Central memory CD4-positive, alpha-beta T cell (primary cell): ENCODE measurements around the gene RXFP3.
A peak's percentile ranks its signal among the peaks of the same experiment; 100 is the strongest.
"Not testable (repeated sequence)": the region's sequence is repeated elsewhere in the genome, so short reads cannot be mapped to it uniquely, and the experiment has no call there.

Source experiments
- DNase-seq: peaks from one replicate; pipeline ENCODE4 v3.0.0; 2022
- total RNA-seq, 3 experiments: gene quantifications; one replicate each; lab custom pipeline; 2026; lab: John Stamatoyannopoulos, UW

Gene RXFP3
- 0 to 0.04 (median 0) reads per million in 3 experiments for total RNA-seq

- no peak for DNase-seq
These were observed at the start of gene RXFP3 for GRCh38 chr5:33936381-33937016. RXFP3 (plus strand) TSS chr5:33936386; CDS start chr5:33936741, 355 bp downstream.

- no peak for DNase-seq
These were observed 48.9 kb upstream of the RXFP3 start for GRCh38 chr5:33887268-33887667.

GRCh38 chr5:33888587-33888986 is 47.6 kb upstream of the RXFP3 start:
- DNase-seq: no peak

GRCh38 chr5:33890131-33891032 is 45.8 kb upstream of the RXFP3 start:
- DNase-seq: no peak

- DNase-seq: no peak
These were observed 44.8 kb upstream of the RXFP3 start for GRCh38 chr5:33891446-33891787.

GRCh38 chr5:33891788-33892619 is 44.2 kb upstream of the RXFP3 start, which contains the start of gene ADAMTS12:
ADAMTS12 (minus strand) TSS chr5:33891990; CDS start chr5:33891856, 134 bp downstream.
- no peak for DNase-seq

- DNase-seq: no peak
These were observed 43.5 kb upstream of the RXFP3 start for GRCh38 chr5:33892620-33893137.

GRCh38 chr5:33894566-33894965 is 41.6 kb upstream of the RXFP3 start:
- no peak for DNase-seq

- no peak for DNase-seq
These were observed 35.0 kb upstream of the RXFP3 start for GRCh38 chr5:33901156-33901555.

- DNase-seq: no peak
These were observed 33.1 kb upstream of the RXFP3 start for GRCh38 chr5:33903118-33903517.

GRCh38 chr5:33905381-33905780 is 30.8 kb upstream of the RXFP3 start:
- no peak for DNase-seq

- not testable (repeated sequence) for DNase-seq
These were observed 29.9 kb upstream of the RXFP3 start for GRCh38 chr5:33906248-33906647.

- not testable (repeated sequence) for DNase-seq
These were observed 21.3 kb upstream of the RXFP3 start for GRCh38 chr5:33914844-33915243.

GRCh38 chr5:33921002-33921401 is 15.2 kb upstream of the RXFP3 start:
- DNase-seq: no peak

- no peak for DNase-seq
These were observed 10.9 kb upstream of the RXFP3 start for GRCh38 chr5:33925278-33925677.

- DNase-seq: no peak
These were observed 8.5 kb upstream of the RXFP3 start for GRCh38 chr5:33927685-33928084.

GRCh38 chr5:33928283-33928682 is 7.9 kb upstream of the RXFP3 start:
- DNase-seq: no peak

- DNase-seq: no peak
These were observed 6.1 kb upstream of the RXFP3 start for GRCh38 chr5:33929925-33930690.

- DNase-seq: no peak
These were observed 5.0 kb upstream of the RXFP3 start for GRCh38 chr5:33931136-33931535.

GRCh38 chr5:33933723-33934169 is 2.4 kb upstream of the RXFP3 start:
- DNase-seq: no peak

GRCh38 chr5:33934176-33934575 is 2.0 kb upstream of the RXFP3 start:
- DNase-seq: no peak

GRCh38 chr5:33936004-33936380 is 194 bp upstream of the RXFP3 start:
- peak; percentile 8 for DNase-seq
